ENCODE results near the gene BAD. TPM values are rescaled to one million over a fixed set of nuclear protein-coding genes. Genes with fewer than 3 reads are reported as not detected.

The BAD gene
- polyA plus RNA-seq, 2 of the 4 experiments (the other 2 are of a cell fraction) = 33.7 to 68.4 TPM

DNA sequence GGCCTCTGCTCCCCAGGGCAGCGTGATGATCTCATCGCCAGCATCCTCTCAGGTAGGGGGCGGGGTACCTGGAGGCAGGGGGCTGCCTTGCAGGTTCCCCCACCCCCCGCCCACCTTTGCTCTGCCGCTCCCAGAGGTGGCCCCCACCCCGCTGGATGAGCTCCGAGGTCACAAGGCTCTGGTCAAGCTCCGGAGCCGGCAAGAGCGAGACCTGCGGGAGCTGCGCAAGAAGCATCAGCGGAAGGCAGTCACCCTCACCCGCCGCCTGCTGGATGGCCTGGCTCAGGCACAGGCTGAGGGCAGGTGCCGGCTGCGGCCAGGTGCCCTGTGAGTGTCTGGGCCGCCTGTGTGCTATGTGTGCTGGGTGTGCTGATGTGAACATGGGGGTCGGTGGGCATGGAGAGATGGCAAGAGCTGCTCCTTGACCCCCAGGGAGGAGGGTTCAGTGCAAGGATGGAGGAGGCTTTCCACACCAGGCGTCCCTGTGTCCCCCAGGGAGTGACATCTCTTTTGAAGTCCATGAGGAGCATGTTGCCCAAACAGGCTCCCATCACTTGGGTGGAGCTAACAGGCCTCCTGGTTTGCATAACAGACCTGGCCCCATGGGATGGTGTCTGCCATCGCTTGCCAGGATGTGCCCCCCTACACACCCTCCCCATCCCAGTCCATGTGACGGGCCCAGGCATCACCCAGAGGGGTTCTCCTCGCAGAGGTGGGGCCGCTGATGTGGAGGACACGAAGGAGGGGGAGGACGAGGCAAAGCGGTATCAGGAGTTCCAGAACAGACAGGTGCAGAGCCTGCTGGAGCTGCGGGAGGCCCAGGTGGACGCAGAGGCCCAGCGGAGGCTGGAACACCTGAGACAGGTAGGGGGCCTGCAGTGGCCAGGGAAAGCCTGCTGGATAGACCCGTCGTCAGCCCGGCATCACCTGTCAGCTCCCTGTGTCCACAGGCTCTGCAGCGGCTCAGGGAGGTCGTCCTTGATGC lies 19.0 kb downstream of the BAD start:
- Histone ChIP-seq H3K4me1 (peaks cover 14% of the 10 kb centered on the region), H3K4me3 (no peak overlapping the region), H3K4me2 (no peak overlapping the region), H3K27ac (no peak overlapping the region), H3K9me3 (no peaks in the 10 kb centered on the region)
- TF ChIP-seq HOXA7 (CRISPR knock-in tag; IDR thresholded peaks at IDR 0.05) = no peak
- TF ChIP-seq HOXB13 (CRISPR knock-in tag; IDR thresholded peaks at IDR 0.05; ENCODE audit: low read depth) = no peak
- TF ChIP-seq, protein P1, sequence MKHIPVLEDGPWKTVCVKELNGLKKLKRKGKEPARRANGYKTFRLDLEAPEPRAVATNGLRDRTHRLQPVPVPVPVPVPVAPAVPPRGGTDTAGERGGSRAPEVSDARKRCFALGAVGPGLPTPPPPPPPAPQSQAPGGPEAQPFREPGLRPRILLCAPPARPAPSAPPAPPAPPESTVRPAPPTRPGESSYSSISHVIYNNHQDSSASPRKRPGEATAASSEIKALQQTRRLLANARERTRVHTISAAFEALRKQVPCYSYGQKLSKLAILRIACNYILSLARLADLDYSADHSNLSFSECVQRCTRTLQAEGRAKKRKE (CRISPR knock-in tag; IDR thresholded peaks at IDR 0.05; ENCODE audit: low read depth) = no peak
- no peak for TF ChIP-seq RARB (CRISPR knock-in tag; IDR thresholded peaks at IDR 0.05)
- TF ChIP-seq, protein P2, sequence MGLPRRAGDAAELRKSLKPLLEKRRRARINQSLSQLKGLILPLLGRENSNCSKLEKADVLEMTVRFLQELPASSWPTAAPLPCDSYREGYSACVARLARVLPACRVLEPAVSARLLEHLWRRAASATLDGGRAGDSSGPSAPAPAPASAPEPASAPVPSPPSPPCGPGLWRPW (IDR thresholded peaks at IDR 0.05) = no peak
- TF ChIP-seq RAD21 (conservative IDR thresholded peaks at IDR 0.05 in 1 of 2, IDR thresholded peaks at IDR 0.05 in 1 of 2) = no peak
- no peak for TF ChIP-seq CBX2 (IDR thresholded peaks at IDR 0.05; ENCODE audit: borderline replicate concordance, low read depth)
- WGBS (ENCODE audit: missing lambda C conversion rate) = 89% methylated on average over 30 of the region's 35 CpGs
- POLR2A ChIA-PET = no interaction called here
- DNase-seq (ENCODE audit: low read depth in 1 of 2, low spot score in 1 of 2) (no peak), FAIRE-seq (no peak), ATAC-seq (no peak)
- CTCF ChIA-PET = interaction anchor here (1.2 to 16.0 kb wide), 5 partner anchors 11 to 37 kb away, joined by 3 to 220 read pairs (median 5); partner anchors contain the start of genes CATSPERZ, ESRRA, PLCB3 and PPP1R14B

DNA sequence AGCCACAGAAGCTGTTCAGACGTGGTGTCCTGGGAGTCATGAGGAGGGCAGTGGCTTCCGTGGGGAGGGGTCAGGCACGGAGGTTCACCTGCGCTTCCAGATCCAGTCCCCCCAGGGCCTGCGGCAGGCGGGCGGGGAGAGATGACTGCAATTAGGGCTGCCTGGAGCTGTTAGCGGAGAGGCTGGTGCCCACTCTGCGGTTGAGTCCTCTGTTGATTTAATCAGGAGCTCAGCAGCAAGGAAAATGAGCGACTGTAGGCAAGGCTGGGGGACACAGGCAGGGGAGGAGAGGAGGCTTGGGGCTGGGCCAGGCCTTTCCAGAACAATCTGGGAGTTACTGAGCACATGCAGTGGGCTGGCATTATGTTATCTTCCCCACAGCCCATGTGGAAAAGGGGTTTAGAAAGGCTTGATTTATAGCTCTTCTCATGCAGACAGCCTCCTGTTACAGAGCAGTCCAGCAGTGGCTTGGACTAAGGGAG lies 20.1 kb downstream of the BAD start:
- WGBS (ENCODE audit: missing lambda C conversion rate) = 91% methylated on average over 10 of the region's 10 CpGs
- Histone ChIP-seq H3K27ac (no peak overlapping the region), H3K9me3 (no peaks in the 10 kb centered on the region), H3K4me2 (no peak overlapping the region), H3K4me3 (no peak overlapping the region), H3K4me1 (peaks cover 14% of the 10 kb centered on the region)
- FAIRE-seq (no peak), ATAC-seq (no peak), DNase-seq (ENCODE audit: low read depth in 1 of 2, low spot score in 1 of 2) (no peak)
- TF ChIP-seq MAFK (IDR thresholded peaks at IDR 0.05; ENCODE audit: partially characterized antibody) (no peak), RAD21 (conservative IDR thresholded peaks at IDR 0.05 in 1 of 2, IDR thresholded peaks at IDR 0.05 in 1 of 2) (no peak)
- TF ChIP-seq, protein P3, sequence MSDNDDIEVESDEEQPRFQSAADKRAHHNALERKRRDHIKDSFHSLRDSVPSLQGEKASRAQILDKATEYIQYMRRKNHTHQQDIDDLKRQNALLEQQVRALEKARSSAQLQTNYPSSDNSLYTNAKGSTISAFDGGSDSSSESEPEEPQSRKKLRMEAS (IDR thresholded peaks at IDR 0.05) = no peak
- ChIA-PET CTCF (interaction anchor here (1.1 to 16.0 kb wide), 6 partner anchors 12 to 91 kb away, joined by 3 to 220 read pairs (median 4); partner anchors contain the start of genes CATSPERZ, ESRRA, PLCB3 and PPP1R14B), POLR2A (no interaction called here)

DNA sequence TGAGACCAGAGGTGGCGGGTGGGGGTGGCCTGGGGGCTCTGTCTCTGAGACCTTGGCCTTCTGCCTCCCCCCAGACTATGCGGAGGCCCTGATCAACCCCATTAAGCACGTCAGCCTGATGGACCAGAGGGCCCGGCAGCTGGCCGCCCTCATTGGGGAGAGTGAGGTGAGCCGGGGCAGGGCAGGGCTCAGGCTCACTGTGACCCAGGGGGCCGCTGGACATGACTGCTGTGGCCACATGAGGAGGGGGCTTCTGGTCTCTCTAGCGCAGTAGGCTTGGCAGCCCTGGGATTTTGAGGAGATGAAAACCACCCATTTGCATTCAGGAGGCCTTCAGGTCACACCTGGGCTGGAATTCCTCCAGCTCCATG lies 20.5 kb downstream of the BAD start:
- Histone ChIP-seq H3K27ac (no peak overlapping the region), H3K4me1 (peaks cover 13% of the 10 kb centered on the region), H3K9me3 (no peaks in the 10 kb centered on the region), H3K4me2 (no peak overlapping the region), H3K4me3 (no peak overlapping the region)
- ATAC-seq (no peak), DNase-seq (ENCODE audit: low read depth in 1 of 2, low spot score in 1 of 2) (no peak), FAIRE-seq (no peak)
- POLR2A ChIA-PET = interaction anchor here (1.7 kb wide), 1 partner anchor 41 kb away, joined by 6 read pairs; no protein-coding TSS in a partner anchor
- TF ChIP-seq, protein P4, sequence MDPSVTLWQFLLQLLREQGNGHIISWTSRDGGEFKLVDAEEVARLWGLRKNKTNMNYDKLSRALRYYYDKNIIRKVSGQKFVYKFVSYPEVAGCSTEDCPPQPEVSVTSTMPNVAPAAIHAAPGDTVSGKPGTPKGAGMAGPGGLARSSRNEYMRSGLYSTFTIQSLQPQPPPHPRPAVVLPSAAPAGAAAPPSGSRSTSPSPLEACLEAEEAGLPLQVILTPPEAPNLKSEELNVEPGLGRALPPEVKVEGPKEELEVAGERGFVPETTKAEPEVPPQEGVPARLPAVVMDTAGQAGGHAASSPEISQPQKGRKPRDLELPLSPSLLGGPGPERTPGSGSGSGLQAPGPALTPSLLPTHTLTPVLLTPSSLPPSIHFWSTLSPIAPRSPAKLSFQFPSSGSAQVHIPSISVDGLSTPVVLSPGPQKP (IDR thresholded peaks at IDR 0.05; ENCODE audit: low read depth, low read length) = no peak
- TF ChIP-seq, protein P5, sequence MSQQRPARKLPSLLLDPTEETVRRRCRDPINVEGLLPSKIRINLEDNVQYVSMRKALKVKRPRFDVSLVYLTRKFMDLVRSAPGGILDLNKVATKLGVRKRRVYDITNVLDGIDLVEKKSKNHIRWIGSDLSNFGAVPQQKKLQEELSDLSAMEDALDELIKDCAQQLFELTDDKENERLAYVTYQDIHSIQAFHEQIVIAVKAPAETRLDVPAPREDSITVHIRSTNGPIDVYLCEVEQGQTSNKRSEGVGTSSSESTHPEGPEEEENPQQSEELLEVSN (IDR thresholded peaks at IDR 0.05; ENCODE audit: borderline replicate concordance, low read depth) = no peak
- TF ChIP-seq MYC (IDR thresholded peaks at IDR 0.05; ENCODE audit: borderline replicate concordance, low read length) (no peak), FOSL2 (IDR thresholded peaks at IDR 0.05) (no peak), FOSL2 (CRISPR knock-in tag; IDR thresholded peaks at IDR 0.05) (no peak), EHMT2 (IDR thresholded peaks at IDR 0.05; ENCODE audit: low read depth) (no peak), ZNF302 (CRISPR knock-in tag; IDR thresholded peaks at IDR 0.05) (no peak), KDM5A (IDR thresholded peaks at IDR 0.05) (no peak), CHD2 (IDR thresholded peaks at IDR 0.05; ENCODE audit: low read length, partially characterized antibody) (no peak), JUN (IDR thresholded peaks at IDR 0.05) (no peak), FOXS1 (CRISPR knock-in tag; IDR thresholded peaks at IDR 0.05) (no peak), SREBF2 (IDR thresholded peaks at IDR 0.05) (no peak), MAFK (IDR thresholded peaks at IDR 0.05; ENCODE audit: partially characterized antibody) (no peak), ZSCAN20 (CRISPR knock-in tag; IDR thresholded peaks at IDR 0.05) (no peak), RARB (CRISPR knock-in tag; IDR thresholded peaks at IDR 0.05) (no peak)
- TF ChIP-seq, protein P6, sequence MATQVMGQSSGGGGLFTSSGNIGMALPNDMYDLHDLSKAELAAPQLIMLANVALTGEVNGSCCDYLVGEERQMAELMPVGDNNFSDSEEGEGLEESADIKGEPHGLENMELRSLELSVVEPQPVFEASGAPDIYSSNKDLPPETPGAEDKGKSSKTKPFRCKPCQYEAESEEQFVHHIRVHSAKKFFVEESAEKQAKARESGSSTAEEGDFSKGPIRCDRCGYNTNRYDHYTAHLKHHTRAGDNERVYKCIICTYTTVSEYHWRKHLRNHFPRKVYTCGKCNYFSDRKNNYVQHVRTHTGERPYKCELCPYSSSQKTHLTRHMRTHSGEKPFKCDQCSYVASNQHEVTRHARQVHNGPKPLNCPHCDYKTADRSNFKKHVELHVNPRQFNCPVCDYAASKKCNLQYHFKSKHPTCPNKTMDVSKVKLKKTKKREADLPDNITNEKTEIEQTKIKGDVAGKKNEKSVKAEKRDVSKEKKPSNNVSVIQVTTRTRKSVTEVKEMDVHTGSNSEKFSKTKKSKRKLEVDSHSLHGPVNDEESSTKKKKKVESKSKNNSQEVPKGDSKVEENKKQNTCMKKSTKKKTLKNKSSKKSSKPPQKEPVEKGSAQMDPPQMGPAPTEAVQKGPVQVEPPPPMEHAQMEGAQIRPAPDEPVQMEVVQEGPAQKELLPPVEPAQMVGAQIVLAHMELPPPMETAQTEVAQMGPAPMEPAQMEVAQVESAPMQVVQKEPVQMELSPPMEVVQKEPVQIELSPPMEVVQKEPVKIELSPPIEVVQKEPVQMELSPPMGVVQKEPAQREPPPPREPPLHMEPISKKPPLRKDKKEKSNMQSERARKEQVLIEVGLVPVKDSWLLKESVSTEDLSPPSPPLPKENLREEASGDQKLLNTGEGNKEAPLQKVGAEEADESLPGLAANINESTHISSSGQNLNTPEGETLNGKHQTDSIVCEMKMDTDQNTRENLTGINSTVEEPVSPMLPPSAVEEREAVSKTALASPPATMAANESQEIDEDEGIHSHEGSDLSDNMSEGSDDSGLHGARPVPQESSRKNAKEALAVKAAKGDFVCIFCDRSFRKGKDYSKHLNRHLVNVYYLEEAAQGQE (IDR thresholded peaks at IDR 0.05) = no peak
- WGBS (ENCODE audit: missing lambda C conversion rate) = 89% methylated on average over 7 of the region's 8 CpGs
- CTCF ChIA-PET = interaction anchor here (1.0 to 16.0 kb wide), 7 partner anchors 8 to 91 kb away, joined by 3 to 220 read pairs (median 4); partner anchors contain the start of genes CATSPERZ, ESRRA, PLCB3 and PPP1R14B

All from A549 (cell line).